Globus pallidus (tissue), 1 donor: ENCODE data around the gene USP24.
"Not testable (repeated sequence)": the region's sequence is repeated elsewhere in the genome, so short reads cannot be mapped to it uniquely, and the experiment has no call there.

Source experiments
- DNase-seq: peaks from one replicate; pipeline ENCODE4 v3.0.0-alpha.2; 2015; ENCODE audit warnings: low spot score

USP24 gene

GRCh38 chr1:55232448-55233144 lies 17.4 kb upstream of the USP24 start:
- no peak for DNase-seq

GRCh38 chr1:55231745-55232144 lies 16.6 kb upstream of the USP24 start:
- no peak for DNase-seq

DNA sequence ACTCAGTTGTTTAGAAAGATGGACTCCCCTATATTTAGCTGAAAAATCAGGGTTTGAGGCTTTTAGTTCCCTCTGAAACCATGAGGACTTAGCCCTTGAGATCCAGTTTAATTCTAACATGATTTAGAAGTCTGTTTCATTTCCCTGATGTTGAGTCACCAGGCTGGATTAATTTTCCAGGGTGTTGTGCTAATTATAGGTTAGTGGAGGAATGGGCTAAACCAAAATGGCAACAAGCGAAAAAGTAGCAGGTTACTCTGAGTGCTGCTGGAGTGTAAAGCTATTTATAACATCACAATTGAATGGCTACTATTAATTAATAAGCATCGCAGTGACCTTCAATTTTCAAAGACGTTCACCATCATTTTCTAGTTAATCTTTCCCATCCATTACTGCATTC lies 15.5 kb upstream of the USP24 start:
- no peak for DNase-seq

DNA sequence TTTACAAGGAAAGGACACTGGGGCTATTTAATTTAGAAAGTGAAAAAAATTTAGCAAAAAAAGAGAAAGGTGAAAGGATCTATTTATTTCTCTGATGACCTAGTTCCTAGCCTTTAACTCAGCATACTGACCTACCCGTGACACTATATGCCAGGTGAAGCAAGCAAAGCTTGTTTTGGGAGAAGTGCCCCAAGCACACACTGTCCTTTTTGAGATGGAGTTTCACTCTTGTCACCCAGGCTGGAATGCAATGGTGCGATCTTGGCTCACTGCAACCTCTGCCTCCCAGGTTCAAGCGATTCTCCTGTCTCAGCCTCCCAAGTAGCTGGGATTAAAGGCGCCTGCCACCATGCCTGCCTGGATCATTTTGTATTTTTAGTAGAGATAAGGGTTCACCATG lies 14.6 kb upstream of the USP24 start:
- DNase-seq, result not testable (repeated sequence)

DNA sequence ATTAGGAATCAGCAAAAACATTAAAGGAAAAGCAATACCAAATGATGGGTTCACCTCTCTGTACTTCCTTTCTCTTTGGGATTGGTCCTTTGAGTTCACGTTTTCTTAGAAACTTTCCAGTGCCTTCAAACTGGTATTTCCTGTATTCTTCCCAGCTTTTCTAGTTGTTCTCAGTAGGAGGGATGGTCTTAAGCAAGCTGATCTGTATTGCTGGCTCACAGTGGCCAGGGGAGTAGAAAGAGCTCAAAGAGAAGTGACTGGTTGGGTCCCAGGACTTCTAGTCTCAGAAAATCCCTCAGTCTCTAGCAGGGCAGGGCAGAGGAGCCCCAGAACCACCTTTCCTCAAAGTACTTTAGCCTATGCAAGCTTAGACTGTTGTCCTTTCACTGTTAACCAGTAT lies 10.1 kb upstream of the USP24 start:
- no peak for DNase-seq

- no peak for DNase-seq
These were observed 9.6 kb upstream of the USP24 start for GRCh38 chr1:55224729-55225128.

DNA sequence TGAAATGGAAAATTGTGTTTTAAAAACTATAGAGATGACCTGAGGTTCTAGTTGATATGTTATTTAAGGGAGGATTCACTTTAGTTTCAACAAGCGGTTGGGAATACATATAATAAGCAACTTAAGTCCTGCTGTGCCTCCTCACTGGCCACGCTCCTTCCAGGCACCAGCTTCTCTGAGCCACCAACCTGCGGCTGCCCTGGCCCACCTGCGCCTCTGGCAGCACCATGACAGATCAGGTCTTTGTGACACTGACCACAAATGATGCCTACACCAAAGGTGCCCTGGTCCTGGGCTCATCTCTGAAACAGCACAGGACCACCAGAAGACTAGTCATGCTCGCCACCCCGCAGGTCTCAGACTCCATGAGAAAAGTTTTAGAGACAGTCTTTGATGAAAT lies 7.0 kb upstream of the USP24 start:
- no peak for DNase-seq

GRCh38 chr1:55217226-55217986 lies 2.2 kb upstream of the USP24 start:
- peak; percentile 60 for DNase-seq

GRCh38 chr1:55216096-55216495 lies 932 bp upstream of the USP24 start:
- no peak for DNase-seq

DNA sequence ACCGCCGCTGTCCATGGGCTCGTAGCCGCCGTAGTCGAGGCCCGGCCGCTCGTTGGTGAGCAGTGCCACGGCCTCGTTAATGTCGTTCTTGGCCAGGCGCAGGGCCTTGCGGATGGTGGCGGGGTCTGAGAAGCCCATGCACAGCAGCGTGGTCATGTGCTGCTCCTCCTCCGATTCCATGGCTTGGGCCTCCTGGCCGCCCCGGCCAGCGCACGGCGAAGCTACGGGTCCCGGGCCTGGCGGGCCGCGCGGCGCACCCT lies 300 bp downstream of the USP24 start:
- no peak for DNase-seq

- DNase-seq, result peak; percentile 54
These were observed 791 bp downstream of the USP24 start for GRCh38 chr1:55214212-55214933.

GRCh38 chr1:55213885-55214211 lies 1.3 kb downstream of the USP24 start:
- no peak for DNase-seq

DNA sequence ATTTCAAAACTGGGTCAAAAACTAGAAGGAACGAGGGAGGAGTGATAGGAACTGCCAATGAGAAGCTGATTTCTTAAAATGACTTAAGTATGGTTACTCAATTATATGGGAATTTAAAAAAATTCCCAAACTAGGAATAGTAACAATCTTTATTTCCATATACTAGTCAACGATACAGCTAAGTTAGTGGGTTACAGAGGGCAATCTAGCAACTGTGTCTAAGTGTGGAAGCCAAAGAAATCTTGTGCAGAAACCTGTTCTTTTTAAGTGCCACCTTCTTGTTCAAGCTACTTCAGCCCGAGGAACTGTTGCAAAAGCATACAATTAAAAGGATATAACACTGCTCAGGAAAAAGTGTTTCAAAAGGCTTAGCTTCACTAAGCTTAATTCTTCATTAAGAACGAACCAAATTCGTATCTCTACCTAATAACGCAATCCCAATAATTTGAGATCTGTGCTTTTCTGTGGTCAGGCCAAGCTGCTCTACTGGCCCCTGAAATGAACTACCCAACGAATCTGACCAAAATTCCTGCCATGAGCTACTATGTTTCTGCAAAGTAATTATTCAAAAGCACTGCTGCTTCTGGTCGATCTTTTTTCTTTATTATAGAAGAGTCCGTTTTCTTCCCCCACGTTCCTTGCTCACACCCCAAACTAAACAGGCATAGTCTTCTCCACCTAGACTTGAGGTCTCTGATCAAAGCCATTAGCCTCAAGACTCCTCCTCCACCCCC lies 1.8 kb downstream of the USP24 start:
- no peak for DNase-seq

GRCh38 chr1:55212349-55213150 lies 2.6 kb downstream of the USP24 start:
- no peak for DNase-seq

GRCh38 chr1:55211863-55212262 lies 3.3 kb downstream of the USP24 start:
- no peak for DNase-seq

GRCh38 chr1:55210990-55211801 lies 4.0 kb downstream of the USP24 start:
- no peak for DNase-seq

GRCh38 chr1:55209247-55209646 lies 5.9 kb downstream of the USP24 start:
- DNase-seq, result no peak

- DNase-seq, result no peak
These were observed 9.0 kb downstream of the USP24 start for GRCh38 chr1:55206210-55206609.

DNA sequence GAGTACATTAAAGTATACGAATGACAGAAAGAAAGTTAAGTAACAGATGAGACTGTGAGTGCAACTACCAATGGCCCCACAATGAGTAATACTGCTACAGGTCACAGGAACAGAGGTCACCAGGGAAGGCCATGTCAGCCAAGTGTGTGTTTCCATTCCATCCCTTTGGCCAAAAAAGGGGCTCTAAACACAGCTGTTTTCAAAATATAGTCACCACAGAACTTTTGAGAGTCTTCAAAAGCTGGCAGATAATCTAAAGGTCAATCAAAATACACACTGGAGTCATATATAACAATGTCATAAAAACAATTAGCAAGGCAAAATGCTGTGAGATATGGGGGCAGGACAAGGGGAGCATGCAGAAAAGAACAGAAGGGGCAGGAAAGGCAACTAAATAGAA lies 10.2 kb downstream of the USP24 start:
- no peak for DNase-seq

- no peak for DNase-seq
These were observed 12.1 kb downstream of the USP24 start for GRCh38 chr1:55203064-55203463.

GRCh38 chr1:55200667-55201066 lies 14.5 kb downstream of the USP24 start:
- no peak for DNase-seq
